NCI-H82 treated with DMSO at 0.1 percent for 48 hours (cell line): ENCODE results near the gene CERT1.

Source experiments
- DNase-seq: peaks from one replicate; lab custom pipeline; 2025; ENCODE audit not compliant: unreplicated experiment; lab: John Stamatoyannopoulos, UW

Gene CERT1

DNA sequence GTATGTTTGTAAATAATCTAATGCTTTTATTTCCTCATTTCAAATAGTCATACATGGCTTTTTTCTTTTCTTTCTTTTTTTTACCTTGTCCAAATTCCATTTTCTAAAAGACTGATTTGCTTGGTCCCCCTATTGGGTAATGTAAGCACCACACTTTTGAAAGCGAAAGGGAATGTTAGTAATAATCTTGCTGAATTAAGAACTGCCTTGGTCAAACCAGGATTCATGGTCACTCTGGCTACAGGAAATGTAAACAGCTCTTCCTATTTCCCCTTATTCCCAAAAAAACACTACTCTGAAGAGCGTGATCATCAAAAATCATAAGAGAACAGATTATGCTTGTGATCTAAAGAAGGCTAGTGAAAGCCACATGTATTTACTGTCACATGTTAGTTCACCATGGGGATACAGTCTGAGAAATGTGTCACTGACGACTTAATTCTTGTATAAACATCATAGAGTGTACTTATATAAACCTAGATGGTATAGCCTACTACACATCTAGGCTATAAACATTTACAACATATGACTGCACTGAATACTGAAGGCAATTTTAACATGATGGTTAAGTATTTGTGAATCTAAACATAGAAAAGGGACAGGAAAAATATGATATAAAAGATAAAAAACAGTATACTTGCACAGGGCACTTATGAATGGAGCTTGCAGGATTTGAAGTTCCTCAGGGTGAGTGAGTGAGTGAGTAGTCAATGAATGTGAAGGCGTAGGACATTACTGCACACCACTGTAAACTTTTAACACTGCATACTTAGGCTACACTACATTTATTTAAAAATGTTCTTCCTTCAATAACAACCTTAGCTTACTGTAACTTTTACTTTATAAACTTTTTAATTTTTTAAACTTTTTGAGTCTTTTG lies 99.1 kb downstream of the CERT1 start:
- no peak for DNase-seq

DNA sequence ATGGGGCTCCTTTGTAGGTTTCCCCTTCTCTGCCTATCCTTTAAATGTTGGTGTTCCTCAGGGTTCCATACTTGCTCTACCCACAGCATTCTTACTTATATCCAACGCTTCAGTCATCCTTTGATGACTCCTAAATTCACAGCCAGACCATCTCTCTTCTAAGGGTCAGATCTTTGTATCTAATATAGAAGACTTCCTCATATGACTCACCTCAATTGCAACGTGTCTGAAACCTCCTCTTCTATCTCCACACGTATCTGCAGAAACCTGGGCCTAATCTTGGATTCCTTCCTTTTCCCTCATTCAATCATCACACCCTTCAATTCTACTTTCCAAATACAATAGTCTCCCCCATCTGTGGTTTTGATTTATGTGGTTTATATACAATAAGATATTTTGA lies 106.1 kb downstream of the CERT1 start:
- no peak for DNase-seq

GRCh38 chr5:75395277-75395676 lies 116.2 kb downstream of the CERT1 start:
- no peak for DNase-seq

DNA sequence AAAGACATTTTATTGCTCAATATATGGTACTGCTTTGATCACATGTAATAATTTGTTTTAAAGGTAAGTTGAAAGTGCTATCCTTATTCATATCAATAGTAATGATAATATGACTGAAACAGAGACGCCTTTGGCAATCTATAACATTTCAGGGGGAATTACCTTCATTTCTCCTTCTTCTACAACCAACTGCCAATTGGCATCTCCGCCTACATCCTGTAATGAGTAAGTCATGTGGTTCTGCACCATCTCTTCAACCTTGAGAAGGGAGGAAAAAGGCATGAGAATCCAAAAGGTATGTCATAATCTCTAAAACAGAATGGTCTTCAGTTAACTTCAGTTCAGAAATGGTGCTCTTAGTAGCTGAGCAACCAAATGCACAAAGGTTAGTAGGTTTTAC lies 122.0 kb downstream of the CERT1 start:
- DNase-seq, result no peak

- DNase-seq, result no peak
These were observed 123.6 kb downstream of the CERT1 start for GRCh38 chr5:75387806-75388205.

- DNase-seq, result no peak
These were observed 127.2 kb downstream of the CERT1 start for GRCh38 chr5:75384218-75384617.

- DNase-seq, result no peak
These were observed 130.0 kb downstream of the CERT1 start for GRCh38 chr5:75381456-75381855.

DNA sequence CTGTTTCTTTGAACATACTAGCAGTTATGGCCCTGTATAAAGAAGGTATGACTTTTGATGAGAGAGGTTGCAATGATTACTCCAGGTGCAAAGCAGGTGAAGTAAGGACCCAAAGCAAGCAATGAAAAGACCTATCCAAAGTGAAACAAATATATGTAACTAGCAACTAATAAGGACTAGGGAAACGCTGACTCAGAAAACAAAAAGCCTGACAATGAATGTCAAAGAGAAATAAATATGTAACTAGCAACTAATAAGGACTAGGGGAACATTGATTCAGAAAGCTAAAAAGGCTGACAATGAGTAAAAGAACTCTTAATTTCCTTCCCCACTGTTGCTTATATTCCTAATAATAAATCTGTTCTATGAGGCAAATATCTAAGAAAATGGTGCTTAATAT lies 131.3 kb downstream of the CERT1 start:
- no peak for DNase-seq

DNA sequence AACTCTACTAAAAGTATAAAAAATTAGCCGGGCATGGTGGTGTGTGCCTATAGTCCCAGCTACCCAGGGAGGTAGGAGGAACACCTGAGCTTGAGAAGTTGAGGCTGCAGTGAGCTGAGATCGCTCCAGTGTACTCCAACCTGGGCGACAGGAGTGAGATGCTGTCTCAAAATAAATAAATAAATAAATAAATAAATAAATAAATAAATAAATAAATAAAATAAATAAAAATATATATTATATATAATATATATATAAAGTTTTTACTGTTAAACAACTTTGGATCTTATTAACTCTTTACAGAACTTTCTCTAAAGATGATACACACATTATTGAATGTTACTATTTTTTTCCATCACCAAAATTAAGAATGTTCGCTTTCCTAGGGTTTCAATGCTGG lies 136.0 kb downstream of the CERT1 start:
- no peak for DNase-seq

DNA sequence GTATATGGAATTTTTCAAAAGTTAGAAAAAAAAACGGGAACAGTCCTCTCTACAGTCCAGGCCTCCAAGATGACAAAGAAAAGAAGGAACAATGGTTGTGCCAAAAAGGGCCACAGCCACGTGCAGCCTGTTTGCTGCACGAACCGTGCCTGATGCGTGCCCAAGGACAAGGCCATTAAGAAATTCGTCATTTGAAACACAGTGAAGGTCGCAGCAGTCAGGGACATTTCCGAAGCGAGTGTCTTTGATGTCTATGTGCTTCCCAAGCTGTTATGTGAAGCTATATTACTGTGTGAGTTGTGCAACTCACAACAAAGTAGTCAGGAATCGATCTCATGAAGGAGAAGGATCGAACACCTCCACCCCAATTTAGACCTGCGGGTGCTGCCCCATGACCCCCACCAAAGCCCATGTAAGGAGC lies 137.0 kb downstream of the CERT1 start:
- no peak for DNase-seq

DNA sequence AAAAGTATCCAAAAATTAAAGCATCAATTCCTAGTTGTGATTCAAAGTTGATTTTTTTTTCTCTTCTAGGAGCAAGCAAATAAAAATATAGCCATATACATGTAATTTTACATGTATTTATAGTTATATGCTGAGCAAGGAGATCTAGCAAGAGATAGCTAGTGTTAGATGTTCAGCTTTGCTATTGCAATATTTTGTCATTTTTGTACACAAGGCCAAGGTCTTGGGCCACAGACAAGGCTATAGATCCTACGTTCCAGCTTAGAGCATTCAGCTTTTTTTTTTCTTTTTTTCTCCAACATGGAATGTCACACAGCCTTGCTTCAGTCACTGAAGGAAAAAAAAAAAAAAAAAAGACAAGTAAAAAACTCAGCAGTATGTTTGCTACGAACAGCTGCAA lies 137.6 kb downstream of the CERT1 start:
- DNase-seq, result no peak

- no peak for DNase-seq
These were observed 143.0 kb downstream of the CERT1 start for GRCh38 chr5:75368391-75368790.

- DNase-seq, result no peak
These were observed 144.0 kb downstream of the CERT1 start for GRCh38 chr5:75367401-75367800.

DNA sequence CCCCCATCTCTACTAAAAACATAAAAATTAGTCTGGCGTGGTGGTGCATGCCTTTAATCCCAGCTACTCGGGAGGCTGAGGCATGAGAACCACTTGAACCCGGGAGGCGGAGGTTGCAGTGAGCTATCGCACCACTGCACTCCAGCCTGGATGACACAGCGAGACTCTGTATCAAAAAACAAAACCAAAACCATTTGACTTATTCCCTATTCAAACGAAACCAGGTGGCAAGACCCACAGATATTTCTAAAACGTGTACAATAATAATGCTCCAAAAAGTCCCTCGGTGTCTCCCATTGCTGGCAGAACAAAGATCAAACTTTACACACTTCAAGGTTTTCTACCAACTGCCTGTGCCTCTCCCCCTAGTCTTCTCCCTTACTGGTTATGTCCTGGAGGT lies 144.6 kb downstream of the CERT1 start:
- no peak for DNase-seq

GRCh38 chr5:75365740-75366139 lies 145.7 kb downstream of the CERT1 start:
- DNase-seq, result no peak

DNA sequence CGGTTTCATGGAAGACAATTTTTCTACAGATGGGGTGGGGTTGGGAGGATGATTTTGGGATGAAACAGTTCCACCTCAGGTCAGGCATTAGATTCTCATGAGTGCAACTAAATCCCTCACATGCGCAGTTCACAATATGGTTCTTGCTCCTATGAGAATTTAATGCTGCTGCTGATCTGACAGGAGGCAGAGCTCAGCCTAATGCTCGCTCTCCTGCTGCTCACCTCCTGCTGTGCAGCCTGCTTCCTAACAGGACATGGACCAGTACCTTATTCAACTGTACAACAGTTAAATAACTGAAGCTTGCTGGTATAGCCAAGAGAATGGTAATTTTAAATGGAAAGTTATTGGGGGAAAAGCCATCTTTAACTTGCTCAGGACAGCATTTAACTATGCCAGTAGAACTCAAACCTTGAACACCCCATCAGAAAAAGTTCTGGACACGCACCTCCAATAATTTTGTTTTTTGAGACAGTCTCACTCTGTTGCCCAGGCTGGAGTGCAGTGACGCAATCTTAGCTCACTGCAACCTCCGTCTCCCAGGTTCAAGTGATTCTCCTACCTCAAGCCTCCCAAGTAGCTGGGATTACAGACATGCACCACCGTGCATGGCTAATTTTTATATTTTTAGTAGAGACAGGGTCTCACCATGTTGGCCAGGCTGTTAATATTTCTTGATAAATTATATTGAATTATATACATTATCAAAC lies 146.7 kb downstream of the CERT1 start:
- no peak for DNase-seq

- no peak for DNase-seq
These were observed 147.5 kb downstream of the CERT1 start for GRCh38 chr5:75363726-75364495.

- DNase-seq, result no peak
These were observed 148.3 kb downstream of the CERT1 start for GRCh38 chr5:75363111-75363510.

DNA sequence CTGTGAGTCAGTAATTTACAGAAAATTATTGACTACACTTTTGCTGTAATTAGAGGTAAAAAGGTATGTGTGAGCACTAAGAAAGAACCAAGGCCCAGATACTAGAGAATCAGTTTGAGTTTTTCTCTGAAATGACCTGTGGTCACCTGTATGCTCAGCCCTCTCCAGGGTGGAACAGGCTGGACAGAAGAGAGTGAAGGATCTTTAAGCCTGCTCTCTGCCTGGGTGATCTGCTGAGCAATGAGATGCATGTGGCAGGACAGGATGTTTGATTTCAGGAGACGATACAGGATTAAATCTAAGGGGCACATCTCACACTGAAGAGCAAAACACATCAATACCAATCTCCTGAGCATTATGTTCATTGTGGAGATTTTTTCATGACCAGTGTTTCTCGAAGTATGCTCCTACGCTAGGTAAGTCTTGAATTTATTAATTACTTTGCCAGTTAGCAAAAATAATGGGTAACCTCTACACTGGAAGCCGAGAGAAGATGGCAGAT lies 148.9 kb downstream of the CERT1 start:
- no peak for DNase-seq

DNA sequence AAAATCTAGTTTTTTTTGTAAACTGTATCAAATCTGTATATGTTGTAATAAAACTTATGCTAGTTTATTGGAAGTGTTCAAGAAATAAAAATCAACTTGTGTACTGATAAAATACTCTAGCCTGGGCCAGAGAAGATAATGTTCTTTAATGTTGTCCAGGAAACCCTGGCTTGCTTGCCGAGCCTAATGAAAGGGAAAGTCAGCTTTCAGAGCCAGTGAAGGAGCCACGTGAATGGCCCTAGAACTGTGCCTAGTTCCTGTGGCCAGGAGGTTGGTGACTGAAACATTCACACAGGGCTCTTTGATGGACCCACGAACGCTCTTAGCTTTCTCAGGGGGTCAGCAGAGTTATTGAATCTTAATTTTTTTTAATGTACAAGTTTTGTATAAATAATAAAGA lies 150.1 kb downstream of the CERT1 start:
- no peak for DNase-seq

DNA sequence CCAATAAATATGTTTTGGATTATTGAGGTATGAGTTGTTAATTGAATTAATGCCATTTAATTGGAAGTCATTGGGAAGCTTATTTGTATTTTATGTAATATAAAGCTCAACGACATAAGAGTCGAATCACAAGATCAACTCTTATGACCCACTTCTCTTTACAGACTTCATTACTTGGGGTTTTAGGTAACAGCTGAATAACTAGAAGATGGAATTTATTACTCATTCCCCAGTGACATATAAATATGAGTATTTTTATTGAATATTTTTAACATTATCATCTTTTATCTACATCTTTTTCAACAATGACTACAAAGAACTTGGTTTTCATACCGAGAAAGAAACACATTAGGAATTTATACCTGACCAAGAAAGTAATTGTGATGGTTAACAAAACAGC lies 153.3 kb downstream of the CERT1 start:
- DNase-seq, result no peak

DNA sequence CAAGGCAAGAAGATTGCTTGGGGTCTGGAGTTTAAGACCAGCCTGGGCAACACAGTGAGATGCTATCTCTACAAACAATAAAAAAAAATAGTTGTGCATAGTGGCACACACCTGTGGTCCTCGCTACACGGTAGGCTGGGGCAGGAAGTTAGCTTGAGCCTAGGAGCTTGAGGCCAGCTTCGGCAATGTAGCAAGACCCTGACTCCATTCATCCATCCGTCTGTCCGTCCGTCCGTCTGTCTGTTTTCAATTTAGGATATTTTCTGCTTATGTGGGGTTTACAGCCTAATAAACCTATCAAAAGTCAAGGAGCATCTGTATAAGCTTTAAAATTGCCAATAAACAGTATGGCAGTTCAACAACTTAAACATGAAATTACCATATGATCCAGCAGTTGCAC lies 154.7 kb downstream of the CERT1 start:
- no peak for DNase-seq
